ENCODE measurements around the gene GSTA5. TPM values are rescaled to one million over a fixed set of nuclear protein-coding genes. Genes with fewer than 3 reads are reported as not detected.

Gene GSTA5
- total and polyA plus RNA-seq, 2 of the 8 experiments (the other 6 are each of a cell fraction or from before 2014, with no cell fraction given): not detected

DNA sequence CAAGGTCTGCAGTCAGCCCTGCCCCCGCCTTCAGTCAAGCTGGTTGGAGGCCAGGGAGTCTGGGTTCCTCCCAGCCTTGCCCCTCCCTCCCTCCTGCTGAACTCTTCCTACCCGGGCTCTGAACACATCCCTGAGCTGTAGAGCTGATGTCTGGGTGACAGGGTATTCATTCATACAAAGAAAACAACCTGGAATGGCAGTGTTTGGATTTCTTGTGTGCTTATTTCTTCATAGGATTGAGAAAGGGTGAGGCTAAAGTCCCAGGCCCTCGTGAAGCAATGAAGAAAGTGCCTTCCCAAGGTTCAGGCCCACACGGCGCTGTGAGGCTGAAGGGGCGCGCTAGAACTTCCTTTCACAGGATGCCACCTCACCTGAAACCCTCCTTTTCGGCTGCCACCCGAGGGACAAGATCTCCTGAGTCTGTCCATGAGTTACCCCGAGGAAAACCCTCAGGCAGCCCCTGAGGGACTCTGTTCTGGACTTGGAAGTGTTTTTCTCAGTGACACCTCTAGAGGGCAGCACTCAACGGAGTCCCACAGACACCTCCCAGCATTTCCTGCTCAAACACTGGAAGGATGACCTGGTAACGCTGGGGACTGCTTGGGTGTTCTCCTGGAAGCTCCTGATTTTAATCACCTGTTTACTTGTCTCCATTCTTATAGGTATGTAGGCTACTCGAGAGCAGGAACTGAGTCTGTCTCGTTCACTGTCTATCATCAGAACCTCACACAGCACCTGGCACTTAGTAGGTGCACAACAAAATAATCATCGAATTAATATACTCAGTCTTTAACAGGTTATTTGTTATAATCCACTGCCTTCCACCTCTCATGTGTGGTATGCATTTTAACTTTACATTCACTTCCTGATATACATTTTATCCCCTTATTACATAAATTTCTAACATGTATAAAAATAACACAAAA lies 25.2 kb downstream of the GSTA5 start:
- Histone ChIP-seq H3K18ac (ENCODE audit: extremely low read depth, low read length) (no peak overlapping the region; the same call in 1 of the 2 replicates), H3K23me2 (ENCODE audit: low read depth, low read length) (no peaks in the 10 kb centered on the region), H2AFZ (ENCODE audit: low read length) (peak overlapping the region; percentile 83; the same call in 1 of the 2 replicates), H3K14ac (ENCODE audit: insufficient read length) (no peak overlapping the region), H3K4ac (replicated peaks; ENCODE audit: insufficient read length, low read depth, low read length) (no peak overlapping the region), H2BK120ac (replicated peaks; ENCODE audit: low read depth, low read length) (no peak overlapping the region), H4K91ac (replicated peaks; ENCODE audit: insufficient read length, low read length) (no peak overlapping the region), H3K23ac (ENCODE audit: insufficient read length) (no peak overlapping the region), H3K27me3 (replicated peaks in 1 of 4; ENCODE audit: control insufficient read depth in 3 of 4, extremely low read depth in 1 of 4, insufficient read depth in 3 of 4, low read length in 3 of 4) (no peaks in the 10 kb centered on the region), H3K56ac (replicated peaks; ENCODE audit: insufficient read length, low read depth, low read length) (no peak overlapping the region), H3K79me1 (ENCODE audit: low read depth, low read length) (no peaks in the 10 kb centered on the region), H3K9me3 (ENCODE audit: insufficient read depth in 2 of 2, low read depth in 1 of 2, low read length in 1 of 2) (no peaks in the 10 kb centered on the region), H3K79me2 (ENCODE audit: control insufficient read depth in 1 of 2, insufficient read depth in 2 of 2, low read length in 2 of 2) (no peaks in the 10 kb centered on the region), H4K5ac (ENCODE audit: insufficient read length, low read depth, low read length) (no peak overlapping the region), H2AK5ac (ENCODE audit: low read depth, low read length) (no peak overlapping the region), H4K8ac (ENCODE audit: extremely low read depth, insufficient read depth, low read length) (no peak overlapping the region), H2BK15ac (ENCODE audit: low read length) (no peak overlapping the region), H2BK5ac (ENCODE audit: low read depth, low read length) (no peak overlapping the region), H3K27ac (ENCODE audit: low read depth, low read length) (no peak overlapping the region), H3K9ac (replicated peaks in 1 of 4; ENCODE audit: extremely low read depth in 1 of 4, low read depth in 3 of 4, low read length in 3 of 4) (no peak overlapping the region), H2BK20ac (ENCODE audit: low read length) (no peak overlapping the region), H3K36me3 (ENCODE audit: control insufficient read depth in 2 of 4, insufficient read depth in 4 of 4, low read length in 3 of 4) (no peaks in the 10 kb centered on the region), H2BK12ac (ENCODE audit: low read depth, low read length) (no peak overlapping the region), H3K4me3 (ENCODE audit: extremely low read depth in 1 of 4, insufficient read depth in 2 of 4, low read depth in 3 of 4, low read length in 4 of 4) (no peak overlapping the region), H4K20me1 (replicated peaks in 1 of 2; ENCODE audit: control insufficient read depth in 1 of 2, insufficient read depth in 2 of 2, low read length in 2 of 2) (no peaks in the 10 kb centered on the region), H3K4me2 (ENCODE audit: insufficient read depth in 1 of 2, low read depth in 2 of 2, low read length in 2 of 2) (0 out of 4 replicates have a peak overlapping the region, but pooled peaks of 1 of the 2 experiments have one; percentile 11), H3K4me1 (replicated peaks in 1 of 4; ENCODE audit: control insufficient read depth in 3 of 4, insufficient read depth in 4 of 4, low read length in 3 of 4) (no peaks in the 10 kb centered on the region)
- FAIRE-seq: peak; percentile 86
- ChIA-PET POLR2A (ENCODE audit: partially characterized antibody) (no interaction called here), CTCF (ENCODE audit: partially characterized antibody) (interaction anchor here (0.5 to 2.8 kb wide), 12 partner anchors 9 to 214 kb away, joined by 3 to 12 read pairs (median 4); partner anchors contain the start of genes GSTA2 and GSTA5)
- peak; percentile 34 to 79 for DNase-seq (ENCODE audit: low read depth in 1 of 2, low spot score in 2 of 2)
- 45% methylated on average over 15 of the region's 15 CpGs; no CpG with 5 or more reads in 1 of the 2 experiments for WGBS, 2 experiments (ENCODE audit: extremely low coverage in 1 of 2, insufficient coverage in 1 of 2, insufficient read length in 1 of 2, insufficient replicate concordance in 2 of 2, low coverage in 1 of 2, low lambda C conversion rate in 2 of 2, missing lambda C conversion rate in 1 of 2)
- TF ChIP-seq CEBPB (IDR thresholded peaks at IDR 0.05; ENCODE audit: low read depth, low read length) (no peak), MAFK (IDR thresholded peaks at IDR 0.05; ENCODE audit: low read depth, low read length) (no peak), SIX5 (IDR thresholded peaks at IDR 0.05; ENCODE audit: low read depth, low read length) (no peak), TCF12 (IDR thresholded peaks at IDR 0.05; ENCODE audit: low read depth, low read length) (no peak), HDAC6 (IDR thresholded peaks at IDR 0.05; ENCODE audit: low read depth, low read length) (no peak), CBX5 (IDR thresholded peaks at IDR 0.05; ENCODE audit: low read depth, low read length) (no peak), EGR1 (IDR thresholded peaks at IDR 0.05; ENCODE audit: borderline replicate concordance, low read depth, low read length) (no peak), POU5F1 (IDR thresholded peaks at IDR 0.05; ENCODE audit: low read depth, low read length) (no peak)
- TF ChIP-seq, protein P1, sequence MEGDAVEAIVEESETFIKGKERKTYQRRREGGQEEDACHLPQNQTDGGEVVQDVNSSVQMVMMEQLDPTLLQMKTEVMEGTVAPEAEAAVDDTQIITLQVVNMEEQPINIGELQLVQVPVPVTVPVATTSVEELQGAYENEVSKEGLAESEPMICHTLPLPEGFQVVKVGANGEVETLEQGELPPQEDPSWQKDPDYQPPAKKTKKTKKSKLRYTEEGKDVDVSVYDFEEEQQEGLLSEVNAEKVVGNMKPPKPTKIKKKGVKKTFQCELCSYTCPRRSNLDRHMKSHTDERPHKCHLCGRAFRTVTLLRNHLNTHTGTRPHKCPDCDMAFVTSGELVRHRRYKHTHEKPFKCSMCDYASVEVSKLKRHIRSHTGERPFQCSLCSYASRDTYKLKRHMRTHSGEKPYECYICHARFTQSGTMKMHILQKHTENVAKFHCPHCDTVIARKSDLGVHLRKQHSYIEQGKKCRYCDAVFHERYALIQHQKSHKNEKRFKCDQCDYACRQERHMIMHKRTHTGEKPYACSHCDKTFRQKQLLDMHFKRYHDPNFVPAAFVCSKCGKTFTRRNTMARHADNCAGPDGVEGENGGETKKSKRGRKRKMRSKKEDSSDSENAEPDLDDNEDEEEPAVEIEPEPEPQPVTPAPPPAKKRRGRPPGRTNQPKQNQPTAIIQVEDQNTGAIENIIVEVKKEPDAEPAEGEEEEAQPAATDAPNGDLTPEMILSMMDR (IDR thresholded peaks at IDR 0.05; ENCODE audit: control extremely low read depth in 1 of 3, insufficient read depth in 1 of 3, low read depth in 1 of 3, low read length in 3 of 3): peak; percentile 55 to 77 (median 74)
